Peyer's patch (tissue), 4 donors: ENCODE measurements around the gene STUM. TPM values are rescaled to one million over a fixed set of nuclear protein-coding genes. Genes with fewer than 3 reads are reported as not detected.

ENCODE experiments used
- DNase-seq, 3 donors: peaks; one replicate each; pipeline ENCODE4 v3.0.0-alpha.2; 2017 to 2019
- H3K27ac ChIP-seq, 4 donors: fragments of 200-600 bp; sonication (generic); one replicate each; pipeline ENCODE4 v1.5.1; 2016 to 2019
- H3K27me3 ChIP-seq, 2 donors: fragments of 200-600 bp; sonication (generic); one replicate each; pipeline ENCODE4 v1.5.1; 2019
- H3K36me3 ChIP-seq, 3 donors: fragments of 200-600 bp; sonication (generic); one replicate each; pipeline ENCODE4 v1.5.1; 2016 to 2019
- H3K4me1 ChIP-seq, 4 donors: fragments of 200-600 bp; sonication (generic); one replicate each; pipeline ENCODE4 v1.5.1; 2016 to 2019
- H3K4me3 ChIP-seq, 4 donors: fragments of 200-600 bp; sonication (generic); 1 replicate in 3 of 4; 2 replicates in 1 of 4; pipeline ENCODE4 v1.5.1; 2016 to 2019; ENCODE audit warnings: mild to moderate bottlenecking in 1 of 4
- H3K9me3 ChIP-seq, 4 donors: fragments of 200-600 bp; sonication (generic); one replicate each; pipeline ENCODE4 v1.5.1; 2016 to 2019; ENCODE audit warnings: mild to moderate bottlenecking in 1 of 4
- POLR2A ChIP-seq, 2 donors: fragments of 450-650 bp; IDR thresholded peaks; one replicate each; pipeline ENCODE4 v1.5.1; 2017; ENCODE audit warnings: antibody characterized with exemption in 2 of 2, mild to moderate bottlenecking in 2 of 2, moderate library complexity in 2 of 2
- total RNA-seq, 4 donors: library from RNA; depleted of rRNA; stranded (reverse); fragments of >200 nt; gene quantifications; one replicate each; pipeline ENCODE4 v1.1.0, GENCODE V29; 2016
- TF ChIP-seq, protein P1 (sequence below), 6 experiments: fragments of 450-650 bp in 4 of 6; fragments of 200-600 bp in 2 of 6; sonication (generic) in 1 of 6; IDR thresholded peaks; one replicate each; pipeline ENCODE4 v1.5.1; 2017 to 2019; ENCODE audit warnings: antibody characterized with exemption in 6 of 6, mild to moderate bottlenecking in 3 of 6, moderate library complexity in 1 of 6

The STUM gene
- total RNA-seq, 4 donors from 2014 or later, result 1.4 to 4.6 (median 2.9) TPM

DNA sequence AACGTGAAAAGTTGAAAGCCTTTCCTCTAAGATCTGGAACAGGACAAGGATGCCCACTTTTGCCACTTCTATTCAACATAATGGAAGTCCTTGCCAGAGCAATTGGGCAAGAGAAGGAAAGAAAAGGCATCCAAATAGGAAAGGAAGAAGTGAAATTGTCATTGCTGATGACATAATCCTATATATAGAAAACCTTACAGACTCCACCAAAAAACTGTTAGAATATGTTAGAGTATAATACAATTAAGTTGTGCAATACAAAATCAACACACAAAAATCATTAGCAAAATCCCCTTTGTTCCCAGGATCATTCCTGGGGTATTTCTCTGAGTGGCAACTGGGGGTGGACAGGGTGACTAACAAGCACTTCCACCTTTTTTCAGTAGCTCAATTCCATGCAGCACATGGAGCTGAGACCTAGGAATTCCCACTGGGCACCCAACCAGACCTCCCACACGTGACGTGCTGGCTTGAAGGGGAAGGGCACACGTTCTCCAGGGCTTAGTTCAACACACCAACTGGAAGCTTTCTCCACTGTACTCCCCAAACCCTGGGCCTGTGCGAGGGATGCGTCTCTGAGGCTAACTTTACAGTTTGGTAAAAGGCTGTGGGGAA, 9.6 kb downstream of the STUM start:
- Histone ChIP-seq H3K4me3 (no peak overlapping the region), H3K27me3 (no peaks in the 10 kb centered on the region), H3K27ac (no peak overlapping the region), H3K36me3 (no peaks in the 10 kb centered on the region), H3K9me3 (no peaks in the 10 kb centered on the region), H3K4me1 (no peaks in the 10 kb centered on the region)
- TF ChIP-seq, protein P1, sequence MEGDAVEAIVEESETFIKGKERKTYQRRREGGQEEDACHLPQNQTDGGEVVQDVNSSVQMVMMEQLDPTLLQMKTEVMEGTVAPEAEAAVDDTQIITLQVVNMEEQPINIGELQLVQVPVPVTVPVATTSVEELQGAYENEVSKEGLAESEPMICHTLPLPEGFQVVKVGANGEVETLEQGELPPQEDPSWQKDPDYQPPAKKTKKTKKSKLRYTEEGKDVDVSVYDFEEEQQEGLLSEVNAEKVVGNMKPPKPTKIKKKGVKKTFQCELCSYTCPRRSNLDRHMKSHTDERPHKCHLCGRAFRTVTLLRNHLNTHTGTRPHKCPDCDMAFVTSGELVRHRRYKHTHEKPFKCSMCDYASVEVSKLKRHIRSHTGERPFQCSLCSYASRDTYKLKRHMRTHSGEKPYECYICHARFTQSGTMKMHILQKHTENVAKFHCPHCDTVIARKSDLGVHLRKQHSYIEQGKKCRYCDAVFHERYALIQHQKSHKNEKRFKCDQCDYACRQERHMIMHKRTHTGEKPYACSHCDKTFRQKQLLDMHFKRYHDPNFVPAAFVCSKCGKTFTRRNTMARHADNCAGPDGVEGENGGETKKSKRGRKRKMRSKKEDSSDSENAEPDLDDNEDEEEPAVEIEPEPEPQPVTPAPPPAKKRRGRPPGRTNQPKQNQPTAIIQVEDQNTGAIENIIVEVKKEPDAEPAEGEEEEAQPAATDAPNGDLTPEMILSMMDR (IDR thresholded peaks at IDR 0.05), result no peak
- no peak for TF ChIP-seq POLR2A (IDR thresholded peaks at IDR 0.05)
- DNase-seq, result peak in 1 of 3 donors; percentile 36

- no peak for DNase-seq
- Histone ChIP-seq H3K36me3 (no peaks in the 10 kb centered on the region), H3K27ac (no peak overlapping the region), H3K4me3 (no peak overlapping the region), H3K27me3 (no peaks in the 10 kb centered on the region), H3K4me1 (no peaks in the 10 kb centered on the region), H3K9me3 (no peaks in the 10 kb centered on the region)
- TF ChIP-seq, protein P1 (IDR thresholded peaks at IDR 0.05), result no peak
- no peak for TF ChIP-seq POLR2A (IDR thresholded peaks at IDR 0.05)
These were observed 11.7 kb downstream of the STUM start for GRCh38 chr1:226560243-226560642.

GRCh38 chr1:226562989-226563388, 14.4 kb downstream of the STUM start:
- DNase-seq, result no peak
- H3K27ac ChIP-seq, result no peak overlapping the region
- peaks cover 0 to 3% (median 0%) of the 10 kb centered on the region in 4 donors for H3K4me1 ChIP-seq
- no peak overlapping the region for H3K4me3 ChIP-seq
- no peaks in the 10 kb centered on the region for H3K27me3 ChIP-seq
- H3K9me3 ChIP-seq, result no peaks in the 10 kb centered on the region
- TF ChIP-seq, protein P1 (IDR thresholded peaks at IDR 0.05), result no peak
- TF ChIP-seq POLR2A (IDR thresholded peaks at IDR 0.05), result no peak
- no peaks in the 10 kb centered on the region for H3K36me3 ChIP-seq

DNA sequence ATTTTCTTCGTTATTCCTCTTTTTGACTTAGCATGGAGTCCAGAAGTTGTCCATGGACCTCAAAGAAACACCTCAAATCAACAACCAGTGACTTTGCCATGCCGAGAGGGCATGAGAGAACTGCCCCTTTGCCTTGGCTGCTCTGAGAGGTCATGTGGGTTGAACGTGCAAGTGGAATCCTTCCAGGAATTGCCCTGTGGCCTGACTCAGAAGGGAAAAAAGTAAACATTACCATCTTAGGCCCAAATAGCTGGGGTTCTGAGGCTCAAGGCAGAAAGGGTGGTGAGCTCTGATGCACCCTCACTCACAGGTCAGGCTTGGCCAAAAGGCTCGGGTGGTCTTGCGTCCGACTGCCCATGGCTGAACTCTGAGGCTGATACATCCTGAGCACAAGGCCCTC, 15.1 kb downstream of the STUM start:
- Histone ChIP-seq H3K4me1 (peaks cover 0 to 10% (median 0%) of the 10 kb centered on the region in 4 donors), H3K4me3 (no peak overlapping the region), H3K9me3 (no peaks in the 10 kb centered on the region), H3K36me3 (no peaks in the 10 kb centered on the region), H3K27ac (peak overlapping the region in 1 of 4 donors; percentile 16), H3K27me3 (no peaks in the 10 kb centered on the region)
- TF ChIP-seq, protein P1 (IDR thresholded peaks at IDR 0.05), result no peak
- TF ChIP-seq POLR2A (IDR thresholded peaks at IDR 0.05), result no peak
- peak in 1 of 3 donors; percentile 25 for DNase-seq

DNA sequence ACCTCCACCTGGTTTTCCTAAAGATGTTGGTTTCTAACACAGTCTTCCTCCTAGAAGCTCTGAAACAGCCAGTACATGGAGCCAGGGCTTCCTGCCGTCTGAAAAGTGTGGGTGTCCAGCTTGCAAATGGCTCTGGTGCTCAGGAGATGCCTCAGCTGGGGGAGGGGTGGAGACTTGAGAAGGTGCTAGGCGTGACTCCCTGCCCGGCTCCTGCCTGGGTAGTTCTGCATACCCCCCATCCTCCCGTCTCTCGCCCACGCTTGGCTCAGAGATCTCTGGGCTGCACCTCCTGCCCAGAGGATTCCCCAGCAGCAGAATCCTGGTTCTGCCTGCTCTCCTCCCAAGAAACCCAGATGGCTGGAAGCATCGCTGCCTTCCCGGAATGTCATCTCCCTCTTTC, 16.9 kb downstream of the STUM start:
- no peak overlapping the region for H3K27ac ChIP-seq
- peak in 1 of 3 donors; percentile 25 for DNase-seq
- H3K9me3 ChIP-seq, result no peaks in the 10 kb centered on the region
- H3K27me3 ChIP-seq, result no peaks in the 10 kb centered on the region
- peaks cover 0 to 11% (median 0%) of the 10 kb centered on the region in 4 donors for H3K4me1 ChIP-seq
- H3K4me3 ChIP-seq, result no peak overlapping the region
- H3K36me3 ChIP-seq, result no peaks in the 10 kb centered on the region
- no peak for TF ChIP-seq POLR2A (IDR thresholded peaks at IDR 0.05)
- TF ChIP-seq, protein P1 (IDR thresholded peaks at IDR 0.05), result no peak
